Adrenal gland (tissue), 5 donors: ENCODE measurements around the gene APP.

Experiments used
- CTCF ChIP-seq, 6 experiments: fragments of 450-650 bp in 4 of 6; fragments of 200-600 bp in 2 of 6; sonication (generic) in 1 of 6; IDR thresholded peaks; 1 replicate in 5 of 6; 2 replicates in 1 of 6; pipeline versions ENCODE4 v1.5.1 to v1.8.0; 2016 to 2021; ENCODE audit warnings: antibody characterized with exemption in 6 of 6, mild to moderate bottlenecking in 2 of 6, moderate library complexity in 1 of 6
- POLR2A ChIP-seq, 2 donors: fragments of 450-650 bp; IDR thresholded peaks; one replicate each; pipeline ENCODE4 v1.6.1; 2017; ENCODE audit warnings: antibody characterized with exemption in 2 of 2, mild to moderate bottlenecking in 2 of 2, moderate library complexity in 1 of 2
- donor health status: DM: no; HTN: no; CAD: no.

GRCh38 chr21:26179501-26179900 is 8.9 kb upstream of the APP start:
- TF ChIP-seq CTCF (IDR thresholded peaks at IDR 0.05) (no peak), POLR2A (IDR thresholded peaks at IDR 0.05) (no peak)
